ENCODE measurements around the gene PHACTR1. TPM values are rescaled to one million over a fixed set of nuclear protein-coding genes. Genes with fewer than 3 reads are reported as not detected.
A peak's percentile ranks its signal among the peaks of the same experiment; 100 is the strongest.

The PHACTR1 gene
- total RNA-seq, 1 donor from 2014 or later, result 8.5 TPM

DNA sequence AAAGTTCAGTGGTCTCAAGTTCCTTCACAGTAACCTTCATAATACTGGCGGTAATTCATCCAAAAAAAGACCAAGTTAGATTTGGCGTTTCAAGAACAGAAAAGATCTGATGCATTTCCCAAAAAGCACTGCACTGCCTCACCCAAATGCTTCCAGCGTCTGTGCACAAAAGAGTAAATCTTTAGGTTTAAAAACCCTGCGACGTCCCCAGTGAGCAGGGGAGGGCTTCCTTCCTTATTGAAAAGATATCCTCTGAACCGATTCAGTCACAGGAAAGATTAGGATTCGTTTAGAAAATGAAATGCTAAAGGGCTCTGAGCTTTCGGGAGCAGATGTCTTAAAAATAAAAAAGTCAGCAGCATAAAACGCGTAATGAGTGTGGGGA is 611.1 kb downstream of the PHACTR1 start:
- TF ChIP-seq, protein P1, sequence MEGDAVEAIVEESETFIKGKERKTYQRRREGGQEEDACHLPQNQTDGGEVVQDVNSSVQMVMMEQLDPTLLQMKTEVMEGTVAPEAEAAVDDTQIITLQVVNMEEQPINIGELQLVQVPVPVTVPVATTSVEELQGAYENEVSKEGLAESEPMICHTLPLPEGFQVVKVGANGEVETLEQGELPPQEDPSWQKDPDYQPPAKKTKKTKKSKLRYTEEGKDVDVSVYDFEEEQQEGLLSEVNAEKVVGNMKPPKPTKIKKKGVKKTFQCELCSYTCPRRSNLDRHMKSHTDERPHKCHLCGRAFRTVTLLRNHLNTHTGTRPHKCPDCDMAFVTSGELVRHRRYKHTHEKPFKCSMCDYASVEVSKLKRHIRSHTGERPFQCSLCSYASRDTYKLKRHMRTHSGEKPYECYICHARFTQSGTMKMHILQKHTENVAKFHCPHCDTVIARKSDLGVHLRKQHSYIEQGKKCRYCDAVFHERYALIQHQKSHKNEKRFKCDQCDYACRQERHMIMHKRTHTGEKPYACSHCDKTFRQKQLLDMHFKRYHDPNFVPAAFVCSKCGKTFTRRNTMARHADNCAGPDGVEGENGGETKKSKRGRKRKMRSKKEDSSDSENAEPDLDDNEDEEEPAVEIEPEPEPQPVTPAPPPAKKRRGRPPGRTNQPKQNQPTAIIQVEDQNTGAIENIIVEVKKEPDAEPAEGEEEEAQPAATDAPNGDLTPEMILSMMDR (IDR thresholded peaks at IDR 0.05; ENCODE audit: insufficient read depth, low read depth, low read length), result no peak
- TF ChIP-seq EZH2 (IDR thresholded peaks at IDR 0.05; ENCODE audit: insufficient read depth, low read length), result no peak
- Mint-ChIP-seq H3K9me3 (ENCODE audit: unreplicated experiment) (no peaks in the 10 kb centered on the region), H3K27ac (ENCODE audit: unreplicated experiment) (peak overlapping the region; percentile 73), H3K4me1 (ENCODE audit: low read depth, unreplicated experiment) (peaks cover 5% of the 10 kb centered on the region), H3K4me3 (ENCODE audit: unreplicated experiment) (peak overlapping the region; percentile 97), H3K27me3 (ENCODE audit: low read depth, unreplicated experiment) (peaks cover 2% of the 10 kb centered on the region), H3K36me3 (ENCODE audit: low read depth, unreplicated experiment) (peaks cover 5% of the 10 kb centered on the region)
- no peaks in the 10 kb centered on the region for H4K20me1 ChIP-seq (ENCODE audit: insufficient read depth, low read length)
- peaks cover 19% of the 10 kb centered on the region for H3K36me3 ChIP-seq (ENCODE audit: insufficient read depth, low read length)
- H3K27ac ChIP-seq (ENCODE audit: low read depth, low read length), result peak overlapping the region; percentile 87
- DNase-seq (ENCODE audit: low read depth), result no peak
- peaks cover 18% of the 10 kb centered on the region for H3K79me2 ChIP-seq (ENCODE audit: insufficient read depth, low read length)
- H2AFZ ChIP-seq (ENCODE audit: low read depth, low read length), result peak overlapping the region; percentile 92
- H3K4me3 ChIP-seq (ENCODE audit: insufficient read depth, low read depth, low read length), result peak overlapping the region; percentile 92
- H3K9ac ChIP-seq (ENCODE audit: low read length), result peak overlapping the region; percentile 93
- H3K4me1 ChIP-seq (ENCODE audit: insufficient read depth, low read length), result peaks cover 6% of the 10 kb centered on the region
- H3K27me3 ChIP-seq (ENCODE audit: insufficient read depth, low read length), result no peaks in the 10 kb centered on the region
- peak overlapping the region; percentile 97 for H3K4me2 ChIP-seq (ENCODE audit: low read length)
- H3K9me3 ChIP-seq (ENCODE audit: insufficient read depth, low read depth, low read length), result no peaks in the 10 kb centered on the region
- no peak for FAIRE-seq

DNA sequence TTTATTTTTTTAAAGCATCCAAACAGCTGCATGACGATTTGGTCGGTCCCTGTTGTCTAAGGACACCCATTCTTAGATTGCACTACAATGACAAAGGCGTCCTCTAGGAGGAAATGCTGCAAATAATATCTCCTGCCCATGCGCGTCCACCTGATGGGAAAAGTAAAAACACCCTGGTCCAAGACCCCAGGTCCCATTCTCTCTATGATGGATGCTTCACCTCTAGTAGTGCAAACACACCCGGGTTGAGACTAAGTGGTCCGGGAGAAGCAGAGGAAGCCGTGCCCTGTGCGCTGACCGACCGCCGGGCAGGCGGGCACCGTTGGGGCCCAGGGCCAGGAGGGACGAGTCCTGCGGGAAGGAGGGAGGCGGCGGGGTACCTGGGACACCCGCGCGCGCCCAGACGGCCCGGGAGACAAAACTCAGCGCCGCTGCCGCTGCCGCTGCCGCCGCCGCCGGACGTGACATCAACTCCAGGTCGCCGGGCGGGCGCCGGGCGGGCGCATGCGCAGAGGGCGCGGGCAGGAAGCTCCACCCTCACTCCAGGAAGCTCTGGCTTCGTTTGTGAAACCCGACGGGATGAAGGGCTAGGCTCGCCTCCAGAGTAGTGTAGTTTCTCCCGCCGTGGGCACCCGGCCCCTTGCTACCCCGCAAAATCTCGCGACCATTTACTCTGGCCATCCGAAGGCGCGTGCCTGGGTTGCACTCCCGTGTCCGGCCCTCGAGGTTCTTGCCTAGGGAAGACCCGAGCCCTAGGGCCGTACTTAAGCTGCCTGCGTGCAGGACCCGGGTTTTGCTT is 611.7 kb downstream of the PHACTR1 start, which contains the start of gene TBC1D7:
TSS of gene TBC1D7 (minus strand) at position 462 of the 799 bp plus-strand sequence. CDS start 1,639 bp downstream, outside the sequence.
- Histone ChIP-seq H3K36me3 (ENCODE audit: insufficient read depth, low read length) (peaks cover 17% of the 10 kb centered on the region), H3K9me3 (ENCODE audit: insufficient read depth, low read depth, low read length) (no peaks in the 10 kb centered on the region), H4K20me1 (ENCODE audit: insufficient read depth, low read length) (no peaks in the 10 kb centered on the region), H3K27me3 (ENCODE audit: insufficient read depth, low read length) (no peaks in the 10 kb centered on the region), H3K4me2 (ENCODE audit: low read length) (peak within 1 kb of the TSS; percentile 97), H3K27ac (ENCODE audit: low read depth, low read length) (peak within 1 kb of the TSS; percentile 87), H3K4me1 (ENCODE audit: insufficient read depth, low read length) (peaks cover 6% of the 10 kb centered on the region), H2AFZ (ENCODE audit: low read depth, low read length) (peak within 1 kb of the TSS; percentile 92), H3K4me3 (ENCODE audit: insufficient read depth, low read depth, low read length) (peak within 1 kb of the TSS; percentile 92), H3K9ac (ENCODE audit: low read length) (peak within 1 kb of the TSS; percentile 93), H3K79me2 (ENCODE audit: insufficient read depth, low read length) (peaks cover 18% of the 10 kb centered on the region)
- TF ChIP-seq EZH2 (IDR thresholded peaks at IDR 0.05; ENCODE audit: insufficient read depth, low read length), result no peak
- TF ChIP-seq, protein P1 (IDR thresholded peaks at IDR 0.05; ENCODE audit: insufficient read depth, low read depth, low read length), result peak; percentile 19
- DNase-seq (ENCODE audit: low read depth) (peak; percentile 78), FAIRE-seq (no peak)
- Mint-ChIP-seq H3K27me3 (ENCODE audit: low read depth, unreplicated experiment) (peaks cover 2% of the 10 kb centered on the region), H3K9me3 (ENCODE audit: unreplicated experiment) (no peaks in the 10 kb centered on the region), H3K36me3 (ENCODE audit: low read depth, unreplicated experiment) (peaks cover 4% of the 10 kb centered on the region), H3K4me3 (ENCODE audit: unreplicated experiment) (peak within 1 kb of the TSS; percentile 97), H3K4me1 (ENCODE audit: low read depth, unreplicated experiment) (peaks cover 5% of the 10 kb centered on the region), H3K27ac (ENCODE audit: unreplicated experiment) (peak within 1 kb of the TSS; percentile 90)

DNA sequence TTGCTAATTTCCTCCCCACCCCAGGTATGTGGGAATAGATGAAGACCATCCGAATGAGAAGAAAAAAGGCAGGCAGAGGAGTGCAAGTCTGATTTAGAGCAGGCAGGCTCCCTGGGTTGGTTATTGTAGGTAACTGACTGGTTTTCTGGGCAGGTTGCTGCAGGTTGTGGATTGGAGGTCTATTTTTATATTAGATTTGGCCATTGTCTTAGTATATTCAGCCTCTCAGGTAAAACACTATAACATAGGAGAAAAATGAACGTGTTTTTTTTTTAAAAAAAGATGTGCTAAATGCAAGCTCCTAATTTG is 612.3 kb downstream of the PHACTR1 start:
- Histone ChIP-seq H3K27ac (ENCODE audit: low read depth, low read length) (peak overlapping the region; percentile 87), H3K36me3 (ENCODE audit: insufficient read depth, low read length) (peaks cover 12% of the 10 kb centered on the region), H3K9me3 (ENCODE audit: insufficient read depth, low read depth, low read length) (no peaks in the 10 kb centered on the region), H2AFZ (ENCODE audit: low read depth, low read length) (peak overlapping the region; percentile 92), H3K9ac (ENCODE audit: low read length) (peak overlapping the region; percentile 93), H3K4me1 (ENCODE audit: insufficient read depth, low read length) (peaks cover 6% of the 10 kb centered on the region), H3K27me3 (ENCODE audit: insufficient read depth, low read length) (no peaks in the 10 kb centered on the region), H3K79me2 (ENCODE audit: insufficient read depth, low read length) (peaks cover 18% of the 10 kb centered on the region), H4K20me1 (ENCODE audit: insufficient read depth, low read length) (no peaks in the 10 kb centered on the region), H3K4me3 (ENCODE audit: insufficient read depth, low read depth, low read length) (peak overlapping the region; percentile 92), H3K4me2 (ENCODE audit: low read length) (peak overlapping the region; percentile 97)
- peaks cover 5% of the 10 kb centered on the region for H3K4me1 Mint-ChIP-seq (ENCODE audit: low read depth, unreplicated experiment)
- H3K27me3 Mint-ChIP-seq (ENCODE audit: low read depth, unreplicated experiment), result peaks cover 2% of the 10 kb centered on the region
- H3K36me3 Mint-ChIP-seq (ENCODE audit: low read depth, unreplicated experiment), result peaks cover 2% of the 10 kb centered on the region
- H3K4me3 Mint-ChIP-seq (ENCODE audit: unreplicated experiment), result peak overlapping the region; percentile 94
- TF ChIP-seq EZH2 (IDR thresholded peaks at IDR 0.05; ENCODE audit: insufficient read depth, low read length), result no peak
- TF ChIP-seq, protein P1 (IDR thresholded peaks at IDR 0.05; ENCODE audit: insufficient read depth, low read depth, low read length), result no peak
- FAIRE-seq, result no peak
- DNase-seq (ENCODE audit: low read depth), result no peak
- H3K9me3 Mint-ChIP-seq (ENCODE audit: unreplicated experiment), result no peaks in the 10 kb centered on the region
- peak overlapping the region; percentile 90 for H3K27ac Mint-ChIP-seq (ENCODE audit: unreplicated experiment)

All from astrocyte (in vitro differentiated cells and primary cell).